ENCODE measurements around the gene DNAJC21. TPM values are rescaled to one million over a fixed set of nuclear protein-coding genes. Genes with fewer than 3 reads are reported as not detected.

Gene DNAJC21
- polyA plus RNA-seq, 3 donors = 71.4 to 89.4 (median 73.1) TPM

DNA sequence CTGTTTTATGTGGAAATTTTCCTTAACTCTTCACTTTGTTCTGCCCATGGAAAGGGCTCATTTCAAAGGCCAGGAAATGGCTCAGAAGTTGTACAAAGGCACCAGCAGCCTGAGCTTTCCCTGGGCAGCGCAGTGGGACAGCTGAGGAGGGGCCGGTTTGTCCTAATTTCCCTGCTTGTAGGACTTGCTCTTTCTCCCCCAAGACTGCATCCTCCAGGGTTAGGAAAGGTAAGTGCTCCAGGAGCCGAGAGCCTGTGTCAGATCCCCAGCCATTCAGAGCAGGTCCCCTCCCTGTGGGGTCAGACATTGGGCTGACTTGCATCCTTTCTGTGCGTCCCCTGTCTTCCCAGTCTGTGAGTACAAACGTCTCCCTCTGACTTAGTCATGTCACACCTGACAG lies 74.8 kb downstream of the DNAJC21 start:
- DNase-seq (ENCODE audit: extremely low read depth in 1 of 11, low read depth in 9 of 11, low spot score in 4 of 11) = no peak

DNA sequence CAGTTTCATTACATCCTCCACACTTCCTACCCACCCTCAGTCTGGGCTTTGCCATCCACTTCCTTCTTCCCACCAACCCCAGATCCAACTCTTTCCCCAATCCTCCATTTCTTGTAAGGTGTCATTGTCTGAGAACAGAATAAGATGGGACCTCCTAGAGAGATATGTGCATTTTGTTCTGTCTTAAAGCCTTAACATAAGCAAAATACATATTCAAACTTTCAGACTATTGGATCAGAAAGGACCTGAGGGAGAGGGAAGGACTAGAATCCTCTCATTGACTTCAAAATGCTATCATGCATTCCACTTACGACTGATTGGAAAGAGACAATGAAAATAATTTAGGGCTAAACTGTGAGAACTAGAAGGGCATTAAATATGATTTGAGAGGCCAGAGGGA lies 75.4 kb downstream of the DNAJC21 start:
- no peak for DNase-seq (ENCODE audit: extremely low read depth in 1 of 11, low read depth in 9 of 11, low spot score in 4 of 11)

Other genes starting within 250 kb of the DNAJC21 start
- gene TTC23L, start 90.4 kb upstream of the DNAJC21 start, polyA plus RNA-seq (ENCODE audit: insufficient read length in 3 of 3) = 1 to 10 TPM; 2.9 to 4.0 (median 4.0) TPM
- gene RAD1, start 14.1 kb upstream of the DNAJC21 start, polyA plus RNA-seq (ENCODE audit: insufficient read length in 3 of 3) = 10 to 100 TPM; 31.7 to 36.9 (median 34.0) TPM
- gene BRIX1, start 13.8 kb upstream of the DNAJC21 start, polyA plus RNA-seq (ENCODE audit: insufficient read length in 3 of 3) = 10 to 100 TPM; 43.1 to 63.2 (median 52.1) TPM
- gene AGXT2, start 118.4 kb downstream of the DNAJC21 start, polyA plus RNA-seq (ENCODE audit: insufficient read length in 3 of 3) = 10 to 100 TPM; 28.1 to 74.1 (median 62.0) TPM